H9 (cell line): ENCODE data around the gene ROR1. TPM values are rescaled to one million over a fixed set of nuclear protein-coding genes. Genes with fewer than 3 reads are reported as not detected.

ENCODE experiments used
- DNase-seq: peaks from one replicate; pipeline ENCODE4 v3.0.0-alpha.2; 2017
- H2AFZ ChIP-seq: one replicate; pipeline ENCODE4 v1.6.1; 2013; ENCODE audit warnings: mild to moderate bottlenecking, low read length, control low read depth, moderate library complexity
- H2AK5ac ChIP-seq: 2 replicates; pipeline ENCODE4 v1.6.1; 2013; ENCODE audit warnings: low read length, control low read depth, mixed read lengths; ENCODE audit not compliant: insufficient read length
- H2BK120ac ChIP-seq: one replicate; pipeline ENCODE4 v1.6.1; 2013; ENCODE audit warnings: low read depth, mild to moderate bottlenecking, low read length, control low read depth, inconsistent platforms; ENCODE audit not compliant: poor library complexity, severe bottlenecking
- H2BK12ac ChIP-seq: 2 replicates; pipeline ENCODE4 v1.6.1; 2013; ENCODE audit warnings: low read length, control low read depth, mixed read lengths, low read depth; ENCODE audit not compliant: insufficient read length
- H2BK15ac ChIP-seq: 2 replicates; pipeline ENCODE4 v1.6.1; 2013; ENCODE audit warnings: low read depth, low read length, control low read depth
- H2BK20ac ChIP-seq: one replicate; pipeline ENCODE4 v1.6.1; 2013; ENCODE audit warnings: low read depth, mild to moderate bottlenecking, low read length, control low read depth, inconsistent platforms; ENCODE audit not compliant: poor library complexity, severe bottlenecking
- H2BK5ac ChIP-seq: 2 replicates; pipeline ENCODE4 v1.6.1; 2013; ENCODE audit warnings: low read length, control low read depth, mixed read lengths; ENCODE audit not compliant: insufficient read length
- H3K14ac ChIP-seq: 2 replicates; pipeline ENCODE4 v1.6.1; 2013; ENCODE audit warnings: low read length, control low read depth; ENCODE audit not compliant: insufficient read depth
- H3K18ac ChIP-seq: 2 replicates; pipeline ENCODE4 v1.6.1; 2013; ENCODE audit warnings: low read depth, mild to moderate bottlenecking, mixed read lengths, low read length, control low read depth; ENCODE audit not compliant: insufficient read length
- H3K23ac ChIP-seq: 2 replicates; pipeline ENCODE4 v1.6.1; 2013; ENCODE audit warnings: low read length, control low read depth, mixed read lengths, low read depth; ENCODE audit not compliant: insufficient read length
- H3K23me2 ChIP-seq: 2 replicates; pipeline ENCODE4 v1.6.1; 2013; ENCODE audit warnings: low read depth, mild to moderate bottlenecking, mixed read lengths, low read length, control low read depth; ENCODE audit not compliant: insufficient read length, poor library complexity, severe bottlenecking
- H3K27ac ChIP-seq: 2 replicates; pipeline ENCODE4 v1.5.1; 2013; ENCODE audit warnings: low read length, control low read depth, mixed read lengths, low read depth; ENCODE audit not compliant: insufficient read length
- H3K27me3 ChIP-seq: 2 replicates; pipeline ENCODE4 v1.6.1; 2013; ENCODE audit warnings: low read length, control low read depth, inconsistent platforms; ENCODE audit not compliant: insufficient read depth
- H3K4ac ChIP-seq: 2 replicates; pipeline ENCODE4 v1.6.1; 2013; ENCODE audit warnings: low read depth, mild to moderate bottlenecking, control low read depth, inconsistent platforms, low read length, moderate library complexity
- H3K4me1 ChIP-seq: 2 replicates; pipeline ENCODE4 v1.6.1; 2013; ENCODE audit warnings: low read length, control low read depth, inconsistent platforms; ENCODE audit not compliant: insufficient read depth
- H3K4me2 ChIP-seq: 2 replicates; pipeline ENCODE4 v1.6.1; 2013; ENCODE audit warnings: low read length, control low read depth, mixed read lengths; ENCODE audit not compliant: insufficient read length, insufficient read depth
- H3K56ac ChIP-seq: 2 replicates; pipeline ENCODE4 v1.6.1; 2013; ENCODE audit warnings: low read depth, mild to moderate bottlenecking, mixed read lengths, low read length, control low read depth; ENCODE audit not compliant: insufficient read length
- H3K79me1 ChIP-seq: 2 replicates; pipeline ENCODE4 v1.6.1; 2013; ENCODE audit warnings: low read depth, mild to moderate bottlenecking, moderate library complexity, low read length, control low read depth, inconsistent platforms; ENCODE audit not compliant: insufficient read depth, poor library complexity, severe bottlenecking
- H3K79me2 ChIP-seq: 2 replicates; pipeline ENCODE4 v1.6.1; 2013; ENCODE audit warnings: low read length, control low read depth, inconsistent platforms; ENCODE audit not compliant: insufficient read depth
- H3K9ac ChIP-seq: 2 replicates; pipeline ENCODE4 v1.6.1; 2013; ENCODE audit warnings: low read length, control low read depth, mixed read lengths; ENCODE audit not compliant: insufficient read length; ENCODE audit errors: extremely low read depth
- H3K9me3 ChIP-seq: one replicate; pipeline ENCODE4 v1.6.1; 2013; ENCODE audit warnings: low read depth, low read length, inconsistent platforms; ENCODE audit not compliant: control insufficient read depth
- H3T11ph ChIP-seq: one replicate; pipeline ENCODE4 v1.6.1; 2013; ENCODE audit warnings: mild to moderate bottlenecking, low read length, control low read depth, inconsistent platforms
- H4K20me1 ChIP-seq: one replicate; pipeline ENCODE4 v1.6.1; 2013; ENCODE audit not compliant: control insufficient read depth, insufficient read length, insufficient read depth
- H4K5ac ChIP-seq: 2 replicates; pipeline ENCODE4 v1.6.1; 2013; ENCODE audit warnings: low read depth, mild to moderate bottlenecking, mixed read lengths, low read length, control low read depth; ENCODE audit not compliant: insufficient read length
- H4K8ac ChIP-seq: replicated peaks from 2 replicates; pipeline ENCODE4 v1.6.1; 2013; ENCODE audit warnings: low read length, control low read depth, mixed read lengths, low read depth; ENCODE audit not compliant: insufficient read length
- H4K91ac ChIP-seq: 2 replicates; pipeline ENCODE4 v1.6.1; 2013; ENCODE audit warnings: low read depth, mild to moderate bottlenecking, moderate library complexity, mixed read lengths, low read length, control low read depth; ENCODE audit not compliant: insufficient read length
- H3K27ac Mint-ChIP-seq, 3 experiments: 2 replicates in 2 of 3; 3 replicates in 1 of 3; pipeline ENCODE4 v1.8.0; 2020 to 2021; ENCODE audit warnings: mixed read lengths in 3 of 3, mild to moderate bottlenecking in 1 of 3, moderate library complexity in 1 of 3
- H3K27me3 Mint-ChIP-seq: 2 replicates; pipeline ENCODE4 v1.8.0; 2021; ENCODE audit warnings: low read depth, mild to moderate bottlenecking, moderate library complexity, mixed read lengths
- H3K36me3 Mint-ChIP-seq, 3 experiments: 2 replicates in 2 of 3; 3 replicates in 1 of 3; pipeline ENCODE4 v1.8.0; 2020 to 2021; ENCODE audit warnings: low read depth in 3 of 3, mixed read lengths in 3 of 3; ENCODE audit not compliant: insufficient read depth in 1 of 3
- H3K4me1 Mint-ChIP-seq, 2 experiments: 2 replicates each; pipeline ENCODE4 v1.8.0; 2020; ENCODE audit warnings: mixed read lengths in 2 of 2
- H3K4me3 Mint-ChIP-seq, 2 experiments: 2 replicates in 1 of 2; 3 replicates in 1 of 2; pipeline ENCODE4 v1.8.0; 2020 to 2021; ENCODE audit warnings: mild to moderate bottlenecking in 2 of 2, mixed read lengths in 2 of 2, moderate library complexity in 1 of 2
- H3K9me3 Mint-ChIP-seq, 2 experiments: 2 replicates in 1 of 2; 3 replicates in 1 of 2; pipeline ENCODE4 v1.8.0; 2020; ENCODE audit warnings: mild to moderate bottlenecking in 2 of 2, mixed read lengths in 2 of 2, moderate library complexity in 1 of 2
- CTCF ChIP-seq: fragments of 200-600 bp; sonication (generic); conservative IDR thresholded peaks from 3 replicates; pipeline ENCODE4 v1.8.0; 2021; ENCODE audit warnings: antibody characterized with exemption, mild to moderate bottlenecking
- WGBS: extraction: QIAGEN DNeasy Blood & Tissue Kit; methylation state at CpG from one replicate; pipeline ENCODE4 v1.1.7; 2013; ENCODE audit warnings: missing lambda C conversion rate, low lambda C conversion rate, mixed read lengths; ENCODE audit not compliant: insufficient read length; ENCODE audit errors: extremely low coverage; 5-methylcytosine and 5-hydroxymethylcytosine counted together
- total RNA-seq: library from RNA; stranded (reverse); gene quantifications from 2 replicates; pipeline ENCODE4 v1.2.1, GENCODE V29; 2021

Gene ROR1
- total RNA-seq, 1 experiment from 2014 or later: 75.9 TPM

- no peak overlapping the region for H2BK5ac ChIP-seq
- no peak overlapping the region for H3T11ph ChIP-seq
- Mint-ChIP-seq H3K27ac (no peak overlapping the region), H3K9me3 (peaks cover 0 to 12% of the 10 kb centered on the region in 2 experiments; a peak in 3 of 5 replicates), H3K4me1 (peaks cover 38% of the 10 kb centered on the region in 2 experiments), H3K27me3 (no peaks in the 10 kb centered on the region; the same call in 1 of the 2 replicates), H3K36me3 (peaks cover 2 to 25% (median 25%) of the 10 kb centered on the region in 3 experiments; a peak in 6 of 7 replicates), H3K4me3 (no peak overlapping the region)
- H3K79me2 ChIP-seq: peaks cover 6% of the 10 kb centered on the region; the same call in 1 of the 2 replicates
- H3K79me1 ChIP-seq: no peaks in the 10 kb centered on the region
- H3K4me2 ChIP-seq: no peak overlapping the region
- no peak overlapping the region for H3K56ac ChIP-seq
- no peak for DNase-seq
- no peak overlapping the region for H3K23ac ChIP-seq
- no CpG with 5 or more reads among the region's 3 CpGs for WGBS
- H3K14ac ChIP-seq: no peak overlapping the region
- H3K9me3 ChIP-seq: no peaks in the 10 kb centered on the region
- H2BK12ac ChIP-seq: no peak overlapping the region
- no peak overlapping the region for H2AFZ ChIP-seq
- no peak overlapping the region for H4K5ac ChIP-seq
- no peak overlapping the region for H3K27ac ChIP-seq
- no peak overlapping the region for H2BK20ac ChIP-seq
- H4K20me1 ChIP-seq: no peaks in the 10 kb centered on the region
- TF ChIP-seq CTCF: no peak
- H4K91ac ChIP-seq: no peak overlapping the region
- no peak overlapping the region for H2BK15ac ChIP-seq
- H3K23me2 ChIP-seq: no peaks in the 10 kb centered on the region
- H3K27me3 ChIP-seq: no peaks in the 10 kb centered on the region
- no peak overlapping the region for H3K9ac ChIP-seq
- no peak overlapping the region for H2BK120ac ChIP-seq
- no peak overlapping the region for H2AK5ac ChIP-seq
- no peak overlapping the region for H3K4ac ChIP-seq
- peaks cover 13% of the 10 kb centered on the region for H3K4me1 ChIP-seq
- H4K8ac ChIP-seq: no peak overlapping the region
- no peak overlapping the region for H3K18ac ChIP-seq
These were observed 232.0 kb downstream of the ROR1 start for GRCh38 chr1:64005801-64006200.
